CD14-positive monocyte (primary cell): ENCODE measurements around the gene NEMP2. TPM values are rescaled to one million over a fixed set of nuclear protein-coding genes. Genes with fewer than 3 reads are reported as not detected.
"Not testable (repeated sequence)": the region's sequence is repeated elsewhere in the genome, so short reads cannot be mapped to it uniquely, and the experiment has no call there.

ENCODE experiments used
- DNase-seq, 3 donors: peaks; one replicate each; pipeline ENCODE4 v3.0.0-alpha.2; 2011 to 2022
- H2AFZ ChIP-seq: 2 replicates; pipeline ENCODE4 v1.6.0; 2012; ENCODE audit warnings: mild to moderate bottlenecking, low read depth, low read length, inconsistent platforms; ENCODE audit not compliant: insufficient read depth, poor library complexity, severe bottlenecking
- H3K27ac ChIP-seq, 2 donors: 1 replicate in 1 of 2; 2 replicates in 1 of 2; pipeline ENCODE4 v1.5.1; 2012 to 2013; ENCODE audit warnings: low read length in 2 of 2, control low read depth in 1 of 2, inconsistent platforms in 1 of 2, low read depth in 1 of 2, mild to moderate bottlenecking in 1 of 2
- H3K27me3 ChIP-seq, 2 donors: one replicate each; pipeline versions ENCODE4 v1.6.0 to v1.6.1; 2011 to 2013; ENCODE audit warnings: low read length in 2 of 2; ENCODE audit not compliant: control insufficient read depth in 2 of 2, insufficient read depth in 2 of 2
- H3K36me3 ChIP-seq, 2 donors: replicated peaks in 1 of 2; 1 replicate in 1 of 2; 2 replicates in 1 of 2; pipeline versions ENCODE4 v1.5.1 to v1.6.1; 2012 to 2013; ENCODE audit warnings: low read length in 2 of 2, control low read depth in 1 of 2, inconsistent platforms in 1 of 2, mild to moderate bottlenecking in 1 of 2; ENCODE audit not compliant: insufficient read depth in 2 of 2, control insufficient read depth in 1 of 2
- H3K4me1 ChIP-seq, 2 donors: 1 replicate in 1 of 2; 2 replicates in 1 of 2; pipeline versions ENCODE4 v1.5.1 to v1.6.1; 2012 to 2013; ENCODE audit warnings: low read length in 2 of 2, control low read depth in 1 of 2, inconsistent platforms in 1 of 2, mild to moderate bottlenecking in 1 of 2, moderate library complexity in 1 of 2; ENCODE audit not compliant: insufficient read depth in 2 of 2, control insufficient read depth in 1 of 2
- H3K4me2 ChIP-seq: replicated peaks from 2 replicates; pipeline ENCODE3; 2012; ENCODE audit warnings: low read length, moderate library complexity, mild to moderate bottlenecking; ENCODE audit not compliant: poor library complexity, severe bottlenecking; ENCODE audit errors: extremely low read depth
- H3K4me3 ChIP-seq, 3 experiments: fragments of 200-600 bp in 1 of 3; sonication (generic) in 1 of 3; replicated peaks in 1 of 3; 1 replicate in 2 of 3; 2 replicates in 1 of 3; pipeline ENCODE4 v1.5.1; 2011 to 2013; ENCODE audit warnings: low read length in 3 of 3, mild to moderate bottlenecking in 3 of 3, control low read depth in 2 of 3, low read depth in 2 of 3, inconsistent platforms in 1 of 3, moderate library complexity in 1 of 3
- H3K79me2 ChIP-seq: 2 replicates; pipeline ENCODE4 v1.6.0; 2012; ENCODE audit warnings: mild to moderate bottlenecking, control low read depth, inconsistent platforms, low read length, moderate library complexity; ENCODE audit not compliant: insufficient read depth
- H3K9ac ChIP-seq: 2 replicates; pipeline ENCODE4 v1.6.0; 2017; ENCODE audit warnings: low read length, mild to moderate bottlenecking; ENCODE audit not compliant: insufficient read depth, poor library complexity, severe bottlenecking
- H3K9me3 ChIP-seq, 2 donors: replicated peaks in 1 of 2; 1 replicate in 1 of 2; 2 replicates in 1 of 2; pipeline versions ENCODE4 v1.5.1 to v1.6.1; 2012 to 2013; ENCODE audit warnings: low read length in 2 of 2, control low read depth in 1 of 2; ENCODE audit not compliant: control insufficient read depth in 1 of 2, insufficient read depth in 1 of 2
- H4K20me1 ChIP-seq: 2 replicates; pipeline ENCODE4 v1.6.0; 2012; ENCODE audit warnings: mild to moderate bottlenecking, low read length, control low read depth, moderate library complexity; ENCODE audit not compliant: insufficient read depth
- H3K27ac Mint-ChIP-seq, 7 donors: one replicate each; pipeline ENCODE4 v1.8.0; 2020; ENCODE audit warnings: mild to moderate bottlenecking in 7 of 7, mixed read lengths in 7 of 7, moderate library complexity in 6 of 7, inconsistent platforms in 2 of 7
- H3K27me3 Mint-ChIP-seq, 3 donors: one replicate each; pipeline ENCODE4 v1.8.0; 2021 to 2022; ENCODE audit warnings: low read depth in 3 of 3, mild to moderate bottlenecking in 3 of 3, mixed read lengths in 3 of 3, moderate library complexity in 3 of 3, inconsistent platforms in 1 of 3
- H3K36me3 Mint-ChIP-seq, 2 donors: one replicate each; pipeline ENCODE4 v1.8.0; 2020; ENCODE audit warnings: mixed read lengths in 2 of 2, inconsistent platforms in 1 of 2, mild to moderate bottlenecking in 1 of 2
- H3K4me1 Mint-ChIP-seq: one replicate; pipeline ENCODE4 v1.8.0; 2020; ENCODE audit warnings: mild to moderate bottlenecking, mixed read lengths
- H3K4me3 Mint-ChIP-seq, 2 donors: one replicate each; pipeline ENCODE4 v1.8.0; 2020; ENCODE audit warnings: mild to moderate bottlenecking in 2 of 2, mixed read lengths in 2 of 2, moderate library complexity in 1 of 2
- H3K9me3 Mint-ChIP-seq, 7 donors: one replicate each; pipeline ENCODE4 v1.8.0; 2020 to 2022; ENCODE audit warnings: mixed read lengths in 7 of 7, mild to moderate bottlenecking in 6 of 7, moderate library complexity in 6 of 7, inconsistent platforms in 2 of 7
- CTCF ChIP-seq: fragments of 200-600 bp; IDR thresholded peaks from one replicate; pipeline ENCODE4 v1.8.0; 2022; ENCODE audit warnings: antibody characterized with exemption, mild to moderate bottlenecking
- WGBS: methylation state at CpG from one replicate; pipeline ENCODE4 v1.1.5; 2013; ENCODE audit warnings: missing lambda C conversion rate; ENCODE audit not compliant: insufficient coverage; 5-methylcytosine and 5-hydroxymethylcytosine counted together
- intact Hi-C, 2 donors: fragments of 100-400 bp; cut with micrococcal nuclease; formaldehyde crosslinking; loops; one replicate each; pipeline versions ENCODE4 v1.15.0 to v1.15.1; 2023
- polyA plus RNA-seq, 3 donors: library from polyadenylated mRNA; depleted of rRNA in 1 of 3; unstranded in 2 of 3; stranded (reverse) in 1 of 3; fragments of 300-500 nt in 2 of 3; fragments of >200 nt in 1 of 3; fragmentation: Illumina TruSeq in 2 of 3; gene quantifications; 1 replicate in 2 of 3; 2 replicates in 1 of 3; pipeline ENCODE4 v1.2.3, GENCODE V29; 2012 to 2021

Gene NEMP2
- polyA plus RNA-seq, 3 donors, result 0.44 to 2.5 (median 1.5) TPM

- Histone ChIP-seq H3K9me3 (no peaks in the 10 kb centered on the region), H3K36me3 (peaks cover 8 to 40% of the 10 kb centered on the region in 2 donors), H4K20me1 (no peaks in the 10 kb centered on the region), H3K4me2 (no peak overlapping the region), H3K4me1 (peaks cover 3 to 5% of the 10 kb centered on the region in 2 donors), H3K4me3 (no peak overlapping the region), H3K27ac (no peak overlapping the region), H3K9ac (no peak overlapping the region), H2AFZ (no peak overlapping the region), H3K79me2 (no peaks in the 10 kb centered on the region), H3K27me3 (no peaks in the 10 kb centered on the region)
- H3K27ac Mint-ChIP-seq, result peak overlapping the region in 1 of 7 donors; percentile 39
- peaks cover 28 to 39% of the 10 kb centered on the region in 2 donors for H3K36me3 Mint-ChIP-seq
- no peak for TF ChIP-seq CTCF
- intact Hi-C loops, result no loop called here
- H3K27me3 Mint-ChIP-seq, result peaks cover 0 to 1% (median 0%) of the 10 kb centered on the region in 3 donors
- DNase-seq, result no peak
- no CpG with 5 or more reads among the region's 2 CpGs for WGBS
- H3K4me1 Mint-ChIP-seq, result peaks cover 7% of the 10 kb centered on the region
- no peaks in the 10 kb centered on the region for H3K9me3 Mint-ChIP-seq
- no peak overlapping the region for H3K4me3 Mint-ChIP-seq
Observed at GRCh38 chr2:190511104-190511503, 23.4 kb downstream of the NEMP2 start.

- DNase-seq, H3K4me1 ChIP-seq, H3K4me3 Mint-ChIP-seq, intact Hi-C loops, H3K9ac ChIP-seq, H2AFZ ChIP-seq, H3K9me3 Mint-ChIP-seq, H3K27me3 ChIP-seq, H3K79me2 ChIP-seq, H3K4me2 ChIP-seq, H3K9me3 ChIP-seq, H3K4me3 ChIP-seq, H3K27me3 Mint-ChIP-seq, H3K4me1 Mint-ChIP-seq, H4K20me1 ChIP-seq, H3K27ac ChIP-seq: not testable (repeated sequence)
- H3K27ac Mint-ChIP-seq, result peak overlapping the region in 1 of 7 donors; percentile 32
- WGBS, result 90% methylated on average over 2 of the region's 5 CpGs
- H3K36me3 Mint-ChIP-seq, result peaks cover 36 to 47% of the 10 kb centered on the region in 2 donors
- peaks cover 18 to 52% of the 10 kb centered on the region in 2 donors for H3K36me3 ChIP-seq
Observed at GRCh38 chr2:190509895-190510294, 24.6 kb downstream of the NEMP2 start.
